8988T (cell line): ENCODE results near the gene FAM124B.

ENCODE experiments used
- DNase-seq: peaks from one replicate; pipeline ENCODE4 v3.0.0; 2011

The FAM124B gene

DNA sequence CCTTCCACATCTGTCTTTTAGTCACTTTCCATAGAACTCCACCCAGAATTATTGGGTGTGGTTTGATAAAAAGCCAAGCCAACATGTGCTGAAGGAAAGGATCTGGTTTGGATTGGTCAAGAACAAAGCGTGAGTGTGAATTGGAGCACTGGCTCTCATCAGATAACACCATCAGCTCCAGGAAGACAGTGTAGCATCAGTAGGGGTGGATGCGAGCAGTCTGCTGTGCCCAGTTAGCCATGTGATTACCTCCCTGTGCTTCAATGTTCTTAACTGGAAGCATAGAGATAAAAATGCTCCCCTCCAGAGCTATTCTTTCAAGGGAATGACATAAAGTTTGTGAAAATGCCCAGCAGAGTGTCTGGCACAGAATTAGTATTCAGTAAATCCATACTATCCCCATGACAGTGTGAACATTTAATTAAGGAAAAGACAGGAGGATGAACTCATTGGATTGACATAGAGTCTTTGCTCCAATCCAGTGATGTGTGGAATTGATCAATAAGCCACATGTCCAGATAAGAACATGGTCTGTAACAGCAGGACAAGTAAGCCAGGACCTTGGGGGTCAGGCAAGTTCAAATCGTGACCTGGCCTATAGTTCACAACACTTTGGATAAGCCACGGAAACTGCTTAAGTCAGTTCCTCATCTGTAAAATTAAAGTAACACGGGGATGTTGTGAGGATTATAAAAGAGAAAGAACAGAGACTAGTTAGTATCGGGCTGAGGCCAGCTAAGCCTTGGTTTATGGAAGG is 68.0 kb downstream of the FAM124B start:
- no peak for DNase-seq

DNA sequence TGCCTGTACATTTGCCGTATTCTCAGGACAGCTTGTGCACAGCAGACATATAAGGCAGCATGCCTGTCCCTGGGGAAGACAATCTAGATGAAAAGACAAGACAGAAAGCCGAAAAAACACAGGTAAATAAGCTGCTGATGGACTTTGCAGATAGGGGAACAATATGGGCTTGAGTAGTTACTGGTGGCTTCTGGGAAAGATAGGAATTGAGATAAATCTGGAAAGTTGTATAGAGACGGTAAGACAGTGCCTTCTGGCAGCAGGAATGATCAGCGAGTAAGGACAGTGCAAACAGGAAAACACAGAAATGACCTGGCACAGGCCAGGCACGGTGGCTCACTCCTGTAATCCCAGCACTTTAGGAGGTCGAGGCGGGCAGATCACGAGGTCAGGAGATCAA is 70.2 kb downstream of the FAM124B start:
- DNase-seq: no peak

DNA sequence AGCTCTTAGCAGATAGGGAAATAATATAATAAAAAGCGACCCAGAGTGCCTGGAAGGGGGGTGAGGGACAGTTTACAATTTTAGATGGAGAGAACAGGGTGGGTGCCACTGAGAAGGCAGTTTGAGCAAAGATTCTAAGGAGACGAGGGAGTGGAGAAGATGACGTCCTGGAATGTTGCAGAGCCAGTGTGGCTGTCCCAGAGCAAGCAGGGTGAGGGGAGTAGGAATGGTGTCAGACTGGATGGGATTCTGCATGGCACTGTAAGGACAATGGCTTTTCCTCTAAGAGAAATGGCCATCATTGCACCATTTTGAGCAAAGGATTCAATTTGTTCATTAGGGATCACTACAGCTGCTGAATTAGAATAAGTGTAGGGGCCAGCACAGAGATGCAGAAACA is 73.1 kb downstream of the FAM124B start:
- DNase-seq: no peak
